ENCODE measurements around the gene EML6. TPM values are rescaled to one million over a fixed set of nuclear protein-coding genes. Genes with fewer than 3 reads are reported as not detected.

EML6 gene
- total and polyA plus RNA-seq, 2 experiments from 2014 or later = 2.7 to 6.2 TPM

DNA sequence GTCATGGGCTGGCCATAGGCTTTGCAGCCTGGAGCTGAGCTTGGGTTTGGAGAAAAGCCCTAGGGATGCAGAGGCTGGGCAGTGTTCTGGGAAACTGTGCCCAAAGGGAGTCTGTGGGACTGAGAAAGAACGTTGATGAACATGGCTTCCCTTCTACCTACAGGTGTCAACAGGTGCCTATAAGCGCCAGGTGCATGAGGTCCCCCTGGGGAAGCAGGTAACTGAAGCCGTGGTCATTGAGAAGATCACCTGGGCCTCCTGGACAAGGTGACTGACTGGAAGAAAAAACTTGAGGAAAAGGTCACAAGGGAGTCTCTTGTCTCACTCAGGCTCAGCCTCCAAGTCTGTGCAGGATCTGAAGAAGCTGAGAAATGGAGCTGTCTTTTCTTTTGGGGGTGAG lies 243.4 kb downstream of the EML6 start:
- Histone ChIP-seq H3K4me2 (no peak overlapping the region), H3K4me1 (ENCODE audit: insufficient read depth) (peaks cover 18% of the 10 kb centered on the region), H3K4me3 (no peak overlapping the region), H3K9me2 (ENCODE audit: insufficient read depth) (0 out of 2 replicates have a peak, but pooled peaks cover 6% of the 10 kb centered on the region), H3K36me3 (ENCODE audit: insufficient read depth) (no peaks in the 10 kb centered on the region; the same call in 1 of the 2 replicates), H3K79me2 (replicated peaks; ENCODE audit: insufficient read depth) (no peaks in the 10 kb centered on the region), H3K27ac (ENCODE audit: low read depth) (0 out of 2 replicates have a peak overlapping the region, but pooled peaks have one; percentile 23), H3K27me3 (ENCODE audit: insufficient read depth) (no peaks in the 10 kb centered on the region), H3F3A (replicated peaks; ENCODE audit: low read depth) (no peaks in the 10 kb centered on the region), H2AFZ (no peak overlapping the region), H4K20me1 (replicated peaks; ENCODE audit: insufficient read depth) (peaks cover under 1% of the 10 kb centered on the region; the same call in 1 of the 2 replicates)
- DNase-seq (ENCODE audit: low spot score) (no peak), ATAC-seq (no peak)
- H3K4me3 Mint-ChIP-seq = no peak overlapping the region
- peaks cover 35% of the 10 kb centered on the region for H3K4me1 Mint-ChIP-seq
- H3K27ac Mint-ChIP-seq = no peak overlapping the region
- TF ChIP-seq, protein P1, sequence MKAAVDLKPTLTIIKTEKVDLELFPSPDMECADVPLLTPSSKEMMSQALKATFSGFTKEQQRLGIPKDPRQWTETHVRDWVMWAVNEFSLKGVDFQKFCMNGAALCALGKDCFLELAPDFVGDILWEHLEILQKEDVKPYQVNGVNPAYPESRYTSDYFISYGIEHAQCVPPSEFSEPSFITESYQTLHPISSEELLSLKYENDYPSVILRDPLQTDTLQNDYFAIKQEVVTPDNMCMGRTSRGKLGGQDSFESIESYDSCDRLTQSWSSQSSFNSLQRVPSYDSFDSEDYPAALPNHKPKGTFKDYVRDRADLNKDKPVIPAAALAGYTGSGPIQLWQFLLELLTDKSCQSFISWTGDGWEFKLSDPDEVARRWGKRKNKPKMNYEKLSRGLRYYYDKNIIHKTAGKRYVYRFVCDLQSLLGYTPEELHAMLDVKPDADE (IDR thresholded peaks at IDR 0.05) = no peak
- TF ChIP-seq EZH2 (IDR thresholded peaks at IDR 0.05; ENCODE audit: low read depth, unreplicated experiment) = no peak
- TF ChIP-seq JUNB (IDR thresholded peaks at IDR 0.05; ENCODE audit: unreplicated experiment) = no peak
- peaks cover 8% of the 10 kb centered on the region for H3K27me3 Mint-ChIP-seq (ENCODE audit: insufficient read depth, low read depth, poor library complexity)
- H3K9me3 Mint-ChIP-seq = no peaks in the 10 kb centered on the region
- H3K36me3 Mint-ChIP-seq (ENCODE audit: low read depth) = peaks cover 31% of the 10 kb centered on the region

DNA sequence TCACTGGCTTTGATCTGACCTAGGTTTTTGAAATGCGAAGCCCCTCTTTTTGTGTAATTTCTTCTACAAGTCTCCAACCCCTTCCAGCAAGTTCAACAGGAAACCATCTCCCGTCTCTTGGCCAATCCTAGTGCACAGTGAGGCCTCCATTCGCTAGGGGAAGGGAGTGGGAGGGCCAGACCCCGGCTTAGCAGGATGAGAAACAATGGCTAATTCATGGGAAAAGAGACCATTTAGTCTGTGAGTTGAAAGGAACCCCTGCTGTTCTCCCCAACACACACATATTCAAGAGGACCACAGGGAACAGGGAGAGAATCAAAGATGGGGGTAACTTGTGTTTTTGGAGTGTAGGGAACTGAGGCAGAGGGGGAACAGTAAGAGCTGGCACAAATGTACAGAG lies 243.8 kb downstream of the EML6 start:
- H2AFZ ChIP-seq = no peak overlapping the region
- H3K27ac ChIP-seq (ENCODE audit: low read depth) = 0 out of 2 replicates have a peak overlapping the region, but pooled peaks have one; percentile 23
- H3K79me2 ChIP-seq (replicated peaks; ENCODE audit: insufficient read depth) = no peaks in the 10 kb centered on the region; the same call in 1 of the 2 replicates
- no peaks in the 10 kb centered on the region for H3K9me3 Mint-ChIP-seq
- H3K36me3 ChIP-seq (ENCODE audit: insufficient read depth) = no peaks in the 10 kb centered on the region; the same call in 1 of the 2 replicates
- 0 out of 3 replicates have a peak overlapping the region, but pooled peaks have one; percentile 0 for H3K4me3 Mint-ChIP-seq
- H3K4me1 Mint-ChIP-seq = peaks cover 35% of the 10 kb centered on the region
- peaks cover 18% of the 10 kb centered on the region for H3K4me1 ChIP-seq (ENCODE audit: insufficient read depth)
- peaks cover 4% of the 10 kb centered on the region; the same call in 1 of the 2 replicates for H4K20me1 ChIP-seq (replicated peaks; ENCODE audit: insufficient read depth)
- no peak overlapping the region for H3K27ac Mint-ChIP-seq
- H3K4me3 ChIP-seq = no peak overlapping the region
- peaks cover 31% of the 10 kb centered on the region for H3K36me3 Mint-ChIP-seq (ENCODE audit: low read depth)
- ATAC-seq (peak; percentile 65), DNase-seq (ENCODE audit: low spot score) (peak; percentile 42)
- H3K9me2 ChIP-seq (ENCODE audit: insufficient read depth) = 0 out of 2 replicates have a peak, but pooled peaks cover 6% of the 10 kb centered on the region
- no peaks in the 10 kb centered on the region for H3F3A ChIP-seq (replicated peaks; ENCODE audit: low read depth)
- no peak overlapping the region for H3K4me2 ChIP-seq
- H3K27me3 Mint-ChIP-seq (ENCODE audit: insufficient read depth, low read depth, poor library complexity) = peaks cover 8% of the 10 kb centered on the region
- no peak for TF ChIP-seq STAT1 (IDR thresholded peaks at IDR 0.05; ENCODE audit: unreplicated experiment)
- H3K27me3 ChIP-seq (ENCODE audit: insufficient read depth) = no peaks in the 10 kb centered on the region

DNA sequence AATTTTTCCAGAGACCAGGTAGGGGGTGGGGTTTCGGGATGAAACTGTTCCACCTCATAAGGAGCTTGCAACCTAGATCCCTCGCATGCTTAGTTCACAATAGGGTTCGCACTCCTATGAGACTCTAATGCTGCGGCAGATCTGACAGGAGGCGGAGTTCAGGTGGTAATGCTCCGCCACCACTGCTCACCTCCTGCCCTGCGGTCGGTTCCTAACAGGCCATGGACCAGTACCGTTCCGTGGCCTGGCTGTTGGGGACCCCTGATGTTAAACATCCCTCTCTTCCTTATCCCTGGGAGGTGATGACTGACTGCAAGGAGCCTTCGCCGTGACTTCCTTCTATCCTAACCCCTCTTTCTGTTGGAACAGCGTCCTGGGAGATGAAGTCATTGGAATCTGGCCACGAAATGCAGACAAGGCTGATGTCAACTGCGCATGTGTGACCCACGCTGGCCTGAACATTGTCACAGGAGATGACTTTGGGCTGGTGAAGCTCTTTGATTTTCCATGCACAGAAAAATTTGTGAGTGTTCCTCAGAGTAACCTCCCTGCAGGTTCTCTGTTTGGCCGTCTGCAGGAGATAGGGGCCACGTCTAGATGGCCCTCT lies 244.4 kb downstream of the EML6 start:
- Mint-ChIP-seq H3K27me3 (ENCODE audit: insufficient read depth, low read depth, poor library complexity) (peaks cover 8% of the 10 kb centered on the region), H3K27ac (no peak overlapping the region), H3K36me3 (ENCODE audit: low read depth) (peaks cover 34% of the 10 kb centered on the region), H3K9me3 (no peaks in the 10 kb centered on the region), H3K4me1 (peaks cover 35% of the 10 kb centered on the region), H3K4me3 (no peak overlapping the region)
- Histone ChIP-seq H3K4me3 (no peak overlapping the region), H3K36me3 (ENCODE audit: insufficient read depth) (no peaks in the 10 kb centered on the region; the same call in 1 of the 2 replicates), H3K27me3 (ENCODE audit: insufficient read depth) (no peaks in the 10 kb centered on the region), H3F3A (replicated peaks; ENCODE audit: low read depth) (no peaks in the 10 kb centered on the region), H3K4me2 (no peak overlapping the region), H2AFZ (no peak overlapping the region), H3K4me1 (ENCODE audit: insufficient read depth) (peaks cover 18% of the 10 kb centered on the region), H3K27ac (ENCODE audit: low read depth) (no peak overlapping the region), H3K79me2 (replicated peaks; ENCODE audit: insufficient read depth) (peaks cover 4% of the 10 kb centered on the region), H4K20me1 (replicated peaks; ENCODE audit: insufficient read depth) (peaks cover 8% of the 10 kb centered on the region; the same call in 1 of the 2 replicates), H3K9me2 (ENCODE audit: insufficient read depth) (0 out of 2 replicates have a peak, but pooled peaks cover 6% of the 10 kb centered on the region)
- peak; percentile 13; the same call in 2 of the 3 replicates for ATAC-seq
- DNase-seq (ENCODE audit: low spot score) = no peak
- TF ChIP-seq EZH2 (IDR thresholded peaks at IDR 0.05; ENCODE audit: low read depth, unreplicated experiment) (no peak), ZNF114 (CRISPR knock-in tag; IDR thresholded peaks at IDR 0.05) (no peak), EZH2phosphoT487 (IDR thresholded peaks at IDR 0.05; ENCODE audit: unreplicated experiment) (no peak), NANOG (IDR thresholded peaks at IDR 0.05; ENCODE audit: borderline replicate concordance) (no peak), POLR2AphosphoS5 (IDR thresholded peaks at IDR 0.05; ENCODE audit: low read depth) (no peak), STAT1 (IDR thresholded peaks at IDR 0.05; ENCODE audit: unreplicated experiment) (no peak), ZNF331 (CRISPR knock-in tag; IDR thresholded peaks at IDR 0.05; ENCODE audit: low read depth) (no peak), JUNB (IDR thresholded peaks at IDR 0.05; ENCODE audit: unreplicated experiment) (no peak), CREB1 (CRISPR knock-in tag; IDR thresholded peaks at IDR 0.05; ENCODE audit: low read depth) (no peak)
- TF ChIP-seq, protein P1 (IDR thresholded peaks at IDR 0.05) = no peak
- TF ChIP-seq, protein P2, sequence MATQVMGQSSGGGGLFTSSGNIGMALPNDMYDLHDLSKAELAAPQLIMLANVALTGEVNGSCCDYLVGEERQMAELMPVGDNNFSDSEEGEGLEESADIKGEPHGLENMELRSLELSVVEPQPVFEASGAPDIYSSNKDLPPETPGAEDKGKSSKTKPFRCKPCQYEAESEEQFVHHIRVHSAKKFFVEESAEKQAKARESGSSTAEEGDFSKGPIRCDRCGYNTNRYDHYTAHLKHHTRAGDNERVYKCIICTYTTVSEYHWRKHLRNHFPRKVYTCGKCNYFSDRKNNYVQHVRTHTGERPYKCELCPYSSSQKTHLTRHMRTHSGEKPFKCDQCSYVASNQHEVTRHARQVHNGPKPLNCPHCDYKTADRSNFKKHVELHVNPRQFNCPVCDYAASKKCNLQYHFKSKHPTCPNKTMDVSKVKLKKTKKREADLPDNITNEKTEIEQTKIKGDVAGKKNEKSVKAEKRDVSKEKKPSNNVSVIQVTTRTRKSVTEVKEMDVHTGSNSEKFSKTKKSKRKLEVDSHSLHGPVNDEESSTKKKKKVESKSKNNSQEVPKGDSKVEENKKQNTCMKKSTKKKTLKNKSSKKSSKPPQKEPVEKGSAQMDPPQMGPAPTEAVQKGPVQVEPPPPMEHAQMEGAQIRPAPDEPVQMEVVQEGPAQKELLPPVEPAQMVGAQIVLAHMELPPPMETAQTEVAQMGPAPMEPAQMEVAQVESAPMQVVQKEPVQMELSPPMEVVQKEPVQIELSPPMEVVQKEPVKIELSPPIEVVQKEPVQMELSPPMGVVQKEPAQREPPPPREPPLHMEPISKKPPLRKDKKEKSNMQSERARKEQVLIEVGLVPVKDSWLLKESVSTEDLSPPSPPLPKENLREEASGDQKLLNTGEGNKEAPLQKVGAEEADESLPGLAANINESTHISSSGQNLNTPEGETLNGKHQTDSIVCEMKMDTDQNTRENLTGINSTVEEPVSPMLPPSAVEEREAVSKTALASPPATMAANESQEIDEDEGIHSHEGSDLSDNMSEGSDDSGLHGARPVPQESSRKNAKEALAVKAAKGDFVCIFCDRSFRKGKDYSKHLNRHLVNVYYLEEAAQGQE (IDR thresholded peaks at IDR 0.05; ENCODE audit: unreplicated experiment) = no peak

Data from GM23338 (cell line).